IMR-90 (cell line): ENCODE results near the gene CENPP. TPM values are rescaled to one million over a fixed set of nuclear protein-coding genes. Genes with fewer than 3 reads are reported as not detected.
A peak's percentile ranks its signal among the peaks of the same experiment; 100 is the strongest.

Experiments
- ATAC-seq: fragments of 200-7000 bp; cut with Tn5 transposase; 2 replicates; pipeline ENCODE4 v1.9.1; 2020; ENCODE audit warnings: low read depth, mild to moderate bottlenecking, moderate library complexity
- BruUV-seq: library from RNA; stranded (reverse); fragments of 400-500 nt; replicated peaks from 2 replicates; lab custom pipeline; 2021; lab: Mats Ljungman, UMichigan
- CTCF ChIA-PET: fragments of 300-600 bp; formaldehyde crosslinking; extraction: SDS; loops from one replicate; lab custom pipeline; 2021; ENCODE audit warnings: antibody characterized with exemption; lab: Yijun Ruan, JAX
- POLR2A ChIA-PET: fragments of 300-600 bp; sonication (Branson Sonifier 250); formaldehyde crosslinking; loops from one replicate; lab custom pipeline; 2022; ENCODE audit warnings: antibody characterized with exemption; ENCODE audit not compliant: unreplicated experiment; lab: Charles Lee
- DNase-seq: peaks from one replicate; pipeline ENCODE4 v3.0.0; 2013
- H2AFZ ChIP-seq: replicated peaks from 2 replicates; pipeline ENCODE3; 2013; ENCODE audit warnings: low read length, mild to moderate bottlenecking; ENCODE audit not compliant: poor library complexity
- H2AK5ac ChIP-seq: 2 replicates; pipeline ENCODE4 v1.6.1; 2013; ENCODE audit warnings: low read depth, low read length, inconsistent platforms
- H2AK9ac ChIP-seq: replicated peaks from 2 replicates; pipeline ENCODE3; 2013; ENCODE audit warnings: mild to moderate bottlenecking, low read depth, low read length, moderate library complexity; ENCODE audit not compliant: poor library complexity
- H2BK120ac ChIP-seq: 2 replicates; pipeline ENCODE4 v1.6.1; 2013; ENCODE audit warnings: low read depth, low read length, inconsistent platforms
- H2BK15ac ChIP-seq: 3 replicates; pipeline ENCODE4 v1.6.1; 2013; ENCODE audit warnings: low read depth, low read length, inconsistent platforms
- H2BK20ac ChIP-seq: 2 replicates; pipeline ENCODE4 v1.6.1; 2013; ENCODE audit warnings: low read depth, mild to moderate bottlenecking, inconsistent platforms, low read length, moderate library complexity
- H2BK5ac ChIP-seq: 2 replicates; pipeline ENCODE4 v1.6.1; 2013; ENCODE audit warnings: mild to moderate bottlenecking, low read depth, low read length, inconsistent platforms; ENCODE audit not compliant: poor library complexity, severe bottlenecking
- H3K14ac ChIP-seq: replicated peaks from 2 replicates; pipeline ENCODE4 v1.6.1; 2013; ENCODE audit warnings: low read depth, low read length, inconsistent platforms
- H3K18ac ChIP-seq: 2 replicates; pipeline ENCODE4 v1.6.1; 2013; ENCODE audit warnings: low read depth, low read length, control low read depth
- H3K23ac ChIP-seq: 2 replicates; pipeline ENCODE4 v1.6.1; 2013; ENCODE audit warnings: low read depth, low read length, inconsistent platforms
- H3K27ac ChIP-seq: 2 replicates; pipeline ENCODE4 v1.5.1; 2013; ENCODE audit warnings: mild to moderate bottlenecking, control low read depth, low read length; ENCODE audit not compliant: insufficient read depth
- H3K27me3 ChIP-seq: 2 replicates; pipeline ENCODE4 v1.6.1; 2013; ENCODE audit warnings: low read length; ENCODE audit not compliant: control insufficient read depth, insufficient read depth
- H3K36me3 ChIP-seq: 2 replicates; pipeline ENCODE4 v1.6.1; 2013; ENCODE audit warnings: low read length, mixed read lengths; ENCODE audit not compliant: control insufficient read depth, insufficient read depth
- H3K4ac ChIP-seq: 2 replicates; pipeline ENCODE4 v1.6.1; 2013; ENCODE audit warnings: low read depth, low read length, inconsistent platforms
- H3K4me1 ChIP-seq: 2 replicates; pipeline ENCODE4 v1.6.1; 2013; ENCODE audit warnings: low read length, mixed read lengths; ENCODE audit not compliant: control insufficient read depth, insufficient read depth
- H3K4me2 ChIP-seq: 2 replicates; pipeline ENCODE4 v1.6.1; 2013; ENCODE audit warnings: low read depth, mild to moderate bottlenecking, control low read depth, low read length, moderate library complexity
- H3K4me3 ChIP-seq: 2 replicates; pipeline ENCODE4 v1.5.1; 2013; ENCODE audit warnings: low read depth, mild to moderate bottlenecking, control low read depth, low read length, moderate library complexity; ENCODE audit not compliant: insufficient read depth
- H3K56ac ChIP-seq: 2 replicates; pipeline ENCODE4 v1.6.1; 2013; ENCODE audit warnings: low read length, inconsistent platforms; ENCODE audit not compliant: insufficient read depth; ENCODE audit errors: extremely low read depth
- H3K79me1 ChIP-seq, 2 experiments: 2 replicates each; pipeline ENCODE4 v1.6.1; 2013; ENCODE audit warnings: low read length in 2 of 2, inconsistent platforms in 1 of 2, low read depth in 1 of 2
- H3K9ac ChIP-seq: 2 replicates; pipeline ENCODE4 v1.6.1; 2013; ENCODE audit warnings: low read depth, low read length, control low read depth
- H3K9me1 ChIP-seq: 2 replicates; pipeline ENCODE4 v1.6.1; 2013; ENCODE audit warnings: low read length, inconsistent platforms; ENCODE audit not compliant: insufficient read depth
- H3K9me3 ChIP-seq: 2 replicates; pipeline ENCODE4 v1.6.1; 2013; ENCODE audit warnings: low read length; ENCODE audit not compliant: control insufficient read depth, insufficient read depth
- H4K20me1 ChIP-seq: 2 replicates; pipeline ENCODE4 v1.6.1; 2013; ENCODE audit warnings: low read length, inconsistent platforms; ENCODE audit not compliant: insufficient read depth
- H4K5ac ChIP-seq: 2 replicates; pipeline ENCODE4 v1.6.1; 2013; ENCODE audit warnings: mild to moderate bottlenecking, low read depth, low read length, control low read depth
- H4K8ac ChIP-seq, 2 experiments: 2 replicates each; pipeline ENCODE4 v1.6.1; 2013; ENCODE audit warnings: low read depth in 2 of 2, low read length in 2 of 2, control low read depth in 1 of 2, inconsistent platforms in 1 of 2
- H4K91ac ChIP-seq: 2 replicates; pipeline ENCODE4 v1.6.1; 2013; ENCODE audit warnings: low read depth, low read length, inconsistent platforms; ENCODE audit not compliant: insufficient read depth
- CHD1 ChIP-seq: IDR thresholded peaks from 2 replicates; pipeline ENCODE4 v1.6.1; 2012; ENCODE audit warnings: low read depth, low read length, improper control_type of control experiment
- CTCF ChIP-seq: conservative IDR thresholded peaks from 2 replicates; pipeline ENCODE4 v1.5.1; 2012; ENCODE audit warnings: mild to moderate bottlenecking, low read depth, low read length, improper control_type of control experiment
- ELK1 ChIP-seq: fragments of 150-350 bp; IDR thresholded peaks from 2 replicates; pipeline ENCODE4 v1.6.1; 2016; ENCODE audit warnings: low read depth, mild to moderate bottlenecking, low read length, moderate library complexity, borderline replicate concordance
- FOS ChIP-seq: fragments of 150-350 bp; IDR thresholded peaks from 2 replicates; pipeline ENCODE4 v1.6.1; 2016; ENCODE audit warnings: low read depth, low read length
- MAFK ChIP-seq: IDR thresholded peaks from 2 replicates; pipeline ENCODE4 v1.6.1; 2012; ENCODE audit warnings: low read depth, low read length, improper control_type of control experiment
- RAD21 ChIP-seq: IDR thresholded peaks from 2 replicates; pipeline ENCODE4 v1.6.1; 2012; ENCODE audit warnings: low read length, improper control_type of control experiment
- RFX5 ChIP-seq: IDR thresholded peaks from 2 replicates; pipeline ENCODE4 v1.8.0; 2012; ENCODE audit warnings: low read depth, mild to moderate bottlenecking, low read length, moderate library complexity
- USF2 ChIP-seq: fragments of 150-350 bp; IDR thresholded peaks from 2 replicates; pipeline ENCODE4 v1.6.1; 2017; ENCODE audit warnings: mild to moderate bottlenecking, antibody characterized with exemption, low read length, low read depth
- dilution Hi-C: fragments of 300-500 bp; cut with HindIII; formaldehyde crosslinking; loops from one replicate; pipeline ENCODE4 v1.14.3; 2018; ENCODE audit warnings: low sequenced_read_pairs; ENCODE audit not compliant: unreplicated experiment
- in situ Hi-C: fragments of 300-500 bp; cut with MboI; formaldehyde crosslinking; loops from 3 replicates; pipeline ENCODE4 v1.14.3; 2019; ENCODE audit warnings: low sequenced_read_pairs, inconsistent platforms, mixed read lengths
- intact Hi-C: fragments of 100-400 bp; cut with micrococcal nuclease; formaldehyde crosslinking; loops from 2 replicates; pipeline ENCODE4 v1.10.0; 2022
- polyA plus RNA-seq, 3 experiments: library from polyadenylated mRNA; depleted of rRNA; stranded (reverse); fragments of >200 nt; gene quantifications; 2 replicates each; pipeline ENCODE4 v1.2.3, GENCODE V29; 2012; ENCODE audit warnings: low replicate concordance in 1 of 3
- total RNA-seq: library from RNA; depleted of rRNA; stranded (reverse); fragments of >200 nt; gene quantifications from 2 replicates; pipeline ENCODE4 v1.2.3, GENCODE V29; 2012

CENPP gene
- total and polyA plus RNA-seq, 2 of the 4 experiments (the other 2 are of a cell fraction): 1.4 to 2.0 TPM

- POLR2A ChIA-PET: interaction anchor here (0.6 kb wide), 1 partner anchor 36 kb away, joined by 9 read pairs; no protein-coding TSS in a partner anchor
- no peak overlapping the region for H2BK5ac ChIP-seq
- in situ Hi-C loops (no loop called here), dilution Hi-C loops (no loop called here), intact Hi-C loops (no loop called here)
- no peak overlapping the region for H4K91ac ChIP-seq
- no peak overlapping the region for H2AK9ac ChIP-seq
- no peak overlapping the region for H3K4ac ChIP-seq
- H4K20me1 ChIP-seq: no peaks in the 10 kb centered on the region; the same call in 1 of the 2 replicates
- H2BK20ac ChIP-seq: no peak overlapping the region
- H2BK15ac ChIP-seq: no peak overlapping the region
- no peak overlapping the region for H3K56ac ChIP-seq
- H3K36me3 ChIP-seq: no peaks in the 10 kb centered on the region
- CTCF ChIA-PET: interaction anchor here (0.6 kb wide), 1 partner anchor 37 kb away, joined by 3 read pairs; no protein-coding TSS in a partner anchor
- H3K14ac ChIP-seq: no peak overlapping the region
- no peaks in the 10 kb centered on the region; the same call in 1 of the 2 replicates for H3K9me3 ChIP-seq
- no peak overlapping the region for H4K8ac ChIP-seq
- H3K4me2 ChIP-seq: 0 out of 2 replicates have a peak overlapping the region, but pooled peaks have one; percentile 47
- no peak overlapping the region for H4K5ac ChIP-seq
- no peaks in the 10 kb centered on the region for H3K79me1 ChIP-seq
- H3K9me1 ChIP-seq: peaks cover 5% of the 10 kb centered on the region
- peaks cover 14% of the 10 kb centered on the region for H3K4me1 ChIP-seq
- H2BK120ac ChIP-seq: no peak overlapping the region
- ATAC-seq (peak; percentile 50), DNase-seq (peak; percentile 73)
- H3K23ac ChIP-seq: no peak overlapping the region
- no peak overlapping the region for H3K4me3 ChIP-seq
- no peak overlapping the region for H3K9ac ChIP-seq
- no peaks in the 10 kb centered on the region; the same call in 1 of the 2 replicates for H3K27me3 ChIP-seq
- no peak overlapping the region for H2AFZ ChIP-seq
- H2AK5ac ChIP-seq: no peak overlapping the region
- no TSS peak for BruUV-seq
- no peak overlapping the region for H3K27ac ChIP-seq
- TF ChIP-seq CTCF (no peak), USF2 (no peak), ELK1 (no peak), FOS (no peak), RFX5 (no peak), MAFK (no peak), CHD1 (no peak), RAD21 (no peak)
- H3K18ac ChIP-seq: no peak overlapping the region
These were observed 238.8 kb downstream of the CENPP start for GRCh38 chr9:92564504-92564903.
